H1 (cell line): Measurements from ENCODE around the gene BMX. TPM values are rescaled to one million over a fixed set of nuclear protein-coding genes. Genes with fewer than 3 reads are reported as not detected.

Experiments
- CTCF ChIA-PET: fragments of 300-600 bp; sonication (Branson Sonifier 250); formaldehyde crosslinking; loops from one replicate; lab custom pipeline; 2021; ENCODE audit not compliant: partially characterized antibody; lab: Charles Lee
- POLR2A ChIA-PET: fragments of 300-600 bp; sonication (Branson Sonifier 250); formaldehyde crosslinking; loops from one replicate; lab custom pipeline; 2021; ENCODE audit warnings: inconsistent platforms; ENCODE audit not compliant: partially characterized antibody; lab: Charles Lee
- DNase-seq, 2 experiments: peaks; one replicate each; pipeline versions ENCODE4 v3.0.0 to v3.0.0-alpha.2; 2010 to 2022; ENCODE audit warnings: low spot score in 2 of 2, low read depth in 1 of 2, mixed read lengths in 1 of 2
- FAIRE-seq: peaks from 2 replicates; lab custom pipeline; 2011; peaks lifted over from hg19 to GRCh38; lab: Jason Lieb, UNC
- H2AFZ ChIP-seq: 2 replicates; pipeline ENCODE4 v1.8.1; 2012; ENCODE audit warnings: low read length, inconsistent platforms
- H2AK5ac ChIP-seq: 2 replicates; pipeline ENCODE4 v1.6.1; 2013; ENCODE audit warnings: low read depth, low read length
- H2BK120ac ChIP-seq: replicated peaks from 2 replicates; pipeline ENCODE3; 2013; ENCODE audit warnings: low read depth, low read length, inconsistent platforms
- H2BK12ac ChIP-seq: 2 replicates; pipeline ENCODE4 v1.6.1; 2013; ENCODE audit warnings: low read depth, low read length
- H2BK15ac ChIP-seq: 2 replicates; pipeline ENCODE4 v1.6.1; 2013; ENCODE audit warnings: low read length
- H2BK20ac ChIP-seq: 2 replicates; pipeline ENCODE4 v1.6.1; 2013; ENCODE audit warnings: low read length
- H2BK5ac ChIP-seq: 2 replicates; pipeline ENCODE4 v1.6.1; 2013; ENCODE audit warnings: low read depth, low read length
- H3K14ac ChIP-seq: 2 replicates; pipeline ENCODE4 v1.6.1; 2013; ENCODE audit warnings: inconsistent platforms; ENCODE audit not compliant: insufficient read length
- H3K18ac ChIP-seq: 2 replicates; pipeline ENCODE4 v1.6.1; 2013; ENCODE audit warnings: low read length; ENCODE audit errors: extremely low read depth
- H3K23ac ChIP-seq: 2 replicates; pipeline ENCODE4 v1.6.1; 2013; ENCODE audit warnings: inconsistent platforms; ENCODE audit not compliant: insufficient read length
- H3K23me2 ChIP-seq: 2 replicates; pipeline ENCODE4 v1.6.1; 2013; ENCODE audit warnings: low read depth, low read length
- H3K27ac ChIP-seq: 2 replicates; pipeline ENCODE4 v1.6.1; 2011; ENCODE audit warnings: low read depth, low read length, inconsistent platforms
- H3K27me3 ChIP-seq, 4 experiments: replicated peaks in 1 of 4; 1 replicate in 1 of 4; 2 replicates in 3 of 4; pipeline versions ENCODE4 v1.6.1 to v1.8.1; 2011 to 2013; ENCODE audit warnings: low read length in 3 of 4, mild to moderate bottlenecking in 3 of 4, inconsistent platforms in 2 of 4, mixed read lengths in 2 of 4, moderate library complexity in 1 of 4; ENCODE audit not compliant: control insufficient read depth in 3 of 4, insufficient read depth in 3 of 4; ENCODE audit errors: extremely low read depth in 1 of 4
- H3K36me3 ChIP-seq, 4 experiments: 2 replicates each; pipeline versions ENCODE4 v1.6.1 to v1.8.1; 2011 to 2013; ENCODE audit warnings: mild to moderate bottlenecking in 4 of 4, low read length in 3 of 4, moderate library complexity in 2 of 4, control low read depth in 1 of 4, inconsistent platforms in 1 of 4; ENCODE audit not compliant: insufficient read depth in 4 of 4, control insufficient read depth in 2 of 4
- H3K4ac ChIP-seq: replicated peaks from 2 replicates; pipeline ENCODE3; 2013; ENCODE audit warnings: low read length, low read depth, mixed read lengths, inconsistent platforms; ENCODE audit not compliant: insufficient read length
- H3K4me1 ChIP-seq, 4 experiments: replicated peaks in 1 of 4; 1 replicate in 1 of 4; 2 replicates in 3 of 4; pipeline versions ENCODE4 v1.6.1 to v1.8.1; 2011 to 2013; ENCODE audit warnings: low read length in 3 of 4, inconsistent platforms in 2 of 4, mixed read lengths in 1 of 4; ENCODE audit not compliant: insufficient read depth in 4 of 4, control insufficient read depth in 3 of 4
- H3K4me2 ChIP-seq, 2 experiments: 2 replicates each; pipeline versions ENCODE4 v1.6.1 to v1.8.1; 2011 to 2013; ENCODE audit warnings: low read depth in 2 of 2, low read length in 2 of 2, control low read depth in 1 of 2, inconsistent platforms in 1 of 2, mild to moderate bottlenecking in 1 of 2; ENCODE audit not compliant: insufficient read depth in 1 of 2
- H3K4me3 ChIP-seq, 4 experiments: fragments of 200-600, 300-600 bp in 1 of 4; sonication (generic), shearing (Covaris generic), sonication (Bioruptor Twin) in 1 of 4; 2 replicates each; pipeline versions ENCODE4 v1.5.1 to v1.8.1; 2011 to 2016; ENCODE audit warnings: low read length in 4 of 4, low read depth in 3 of 4, control low read depth in 2 of 4, inconsistent platforms in 2 of 4, mild to moderate bottlenecking in 2 of 4, mixed read lengths in 1 of 4, moderate library complexity in 1 of 4; ENCODE audit not compliant: insufficient read depth in 2 of 4; ENCODE audit errors: extremely low read depth in 1 of 4
- H3K56ac ChIP-seq: replicated peaks from 2 replicates; pipeline ENCODE3; 2013; ENCODE audit warnings: low read depth, mild to moderate bottlenecking, mixed read lengths, low read length, inconsistent platforms; ENCODE audit not compliant: insufficient read length
- H3K79me1 ChIP-seq: 2 replicates; pipeline ENCODE4 v1.6.1; 2013; ENCODE audit warnings: low read depth, low read length, control low read depth
- H3K79me2 ChIP-seq, 2 experiments: 2 replicates each; pipeline versions ENCODE4 v1.6.1 to v1.8.1; 2012 to 2013; ENCODE audit warnings: low read length in 2 of 2, mild to moderate bottlenecking in 2 of 2, inconsistent platforms in 1 of 2; ENCODE audit not compliant: insufficient read depth in 2 of 2, control insufficient read depth in 1 of 2
- H3K9ac ChIP-seq, 4 experiments: replicated peaks in 1 of 4; 1 replicate in 1 of 4; 2 replicates in 3 of 4; pipeline versions ENCODE4 v1.6.1 to v1.8.1; 2011 to 2013; ENCODE audit warnings: low read depth in 3 of 4, low read length in 3 of 4, control low read depth in 2 of 4, mild to moderate bottlenecking in 2 of 4, moderate library complexity in 2 of 4, inconsistent platforms in 1 of 4; ENCODE audit errors: extremely low read depth in 1 of 4
- H3K9me3 ChIP-seq, 2 experiments: 2 replicates each; pipeline versions ENCODE4 v1.6.1 to v1.8.1; 2012 to 2013; ENCODE audit warnings: mild to moderate bottlenecking in 2 of 2, moderate library complexity in 2 of 2, control low read depth in 1 of 2, inconsistent platforms in 1 of 2, low read depth in 1 of 2, low read length in 1 of 2, mixed read lengths in 1 of 2; ENCODE audit not compliant: insufficient read depth in 2 of 2
- H4K20me1 ChIP-seq, 2 experiments: replicated peaks in 1 of 2; 2 replicates each; pipeline versions ENCODE3 to v1.8.1; 2011 to 2013; ENCODE audit warnings: inconsistent platforms in 2 of 2, low read length in 2 of 2, mild to moderate bottlenecking in 1 of 2; ENCODE audit not compliant: insufficient read depth in 2 of 2, control insufficient read depth in 1 of 2
- H4K5ac ChIP-seq: 2 replicates; pipeline ENCODE4 v1.6.1; 2013; ENCODE audit warnings: low read length, low read depth, mixed read lengths, inconsistent platforms; ENCODE audit not compliant: insufficient read length
- H4K8ac ChIP-seq: 2 replicates; pipeline ENCODE4 v1.8.0; 2013; ENCODE audit warnings: mild to moderate bottlenecking, moderate library complexity, low read length, inconsistent platforms; ENCODE audit not compliant: insufficient read depth; ENCODE audit errors: extremely low read depth
- H4K91ac ChIP-seq: replicated peaks from 2 replicates; pipeline ENCODE3; 2013; ENCODE audit warnings: low read length, mixed read lengths, inconsistent platforms; ENCODE audit not compliant: insufficient read length
- ATF3 ChIP-seq: IDR thresholded peaks from 2 replicates; pipeline ENCODE4 v1.6.1; 2011; ENCODE audit warnings: low read depth, mild to moderate bottlenecking, low read length; ENCODE audit not compliant: insufficient read depth
- CHD1 ChIP-seq: IDR thresholded peaks from 2 replicates; pipeline ENCODE4 v1.6.1; 2012; ENCODE audit warnings: low read depth, low read length, improper control_type of control experiment
- GABPA ChIP-seq: IDR thresholded peaks from 2 replicates; pipeline ENCODE4 v1.6.1; 2011; ENCODE audit warnings: mild to moderate bottlenecking, low read length, moderate library complexity, borderline replicate concordance; ENCODE audit not compliant: insufficient read depth
- KDM4A ChIP-seq: IDR thresholded peaks from one replicate; pipeline ENCODE4 v1.7.1; 2012; ENCODE audit warnings: low read depth, mild to moderate bottlenecking, moderate library complexity, low read length, inconsistent platforms; ENCODE audit not compliant: severe bottlenecking
- SP1 ChIP-seq: IDR thresholded peaks from 2 replicates; pipeline ENCODE4 v1.6.1; 2011; ENCODE audit warnings: low read depth, low read length
- SP2 ChIP-seq: IDR thresholded peaks from 2 replicates; pipeline ENCODE4 v1.6.1; 2012; ENCODE audit warnings: mild to moderate bottlenecking, low read length, inconsistent platforms
- SRF ChIP-seq: IDR thresholded peaks from 2 replicates; pipeline ENCODE4 v1.6.1; 2011; ENCODE audit warnings: mild to moderate bottlenecking, low read depth, low read length, moderate library complexity
- TAF1 ChIP-seq: IDR thresholded peaks from 2 replicates; pipeline ENCODE4 v1.6.1; 2011; ENCODE audit warnings: mild to moderate bottlenecking, low read depth, low read length
- TEAD4 ChIP-seq: IDR thresholded peaks from 2 replicates; pipeline ENCODE4 v1.6.1; 2012; ENCODE audit warnings: low read depth, low read length, inconsistent platforms, mixed read lengths
- YY1 ChIP-seq: IDR thresholded peaks from 2 replicates; pipeline ENCODE4 v1.6.1; 2011; ENCODE audit warnings: low read depth, mild to moderate bottlenecking, low read length
- WGBS, 2 experiments: shearing (Covaris generic) in 1 of 2; methylation state at CpG; one replicate each; pipeline versions ENCODE4 v1.1.6 to v1.1.7; 2013 to 2015; ENCODE audit warnings: low lambda C conversion rate in 2 of 2, mixed read lengths in 2 of 2, inconsistent platforms in 1 of 2, low coverage in 1 of 2, missing lambda C conversion rate in 1 of 2; ENCODE audit not compliant: insufficient replicate concordance in 2 of 2, insufficient coverage in 1 of 2, insufficient read length in 1 of 2; ENCODE audit errors: extremely low coverage in 1 of 2, missing lambda C conversion rate in 1 of 2; 5-methylcytosine and 5-hydroxymethylcytosine counted together
- polyA plus RNA-seq, 7 experiments: library from polyadenylated mRNA; depleted of rRNA in 3 of 7; stranded (reverse) in 5 of 7; unstranded in 2 of 7; fragments of >200 nt in 5 of 7; fragments of 200-250 nt in 2 of 7; gene quantifications; 1 replicate in 5 of 7; 2 replicates in 1 of 7; 4 replicates in 1 of 7; pipeline versions ENCODE4 v1.2.1 to v1.2.3, GENCODE V29; 2011 to 2013; ENCODE audit warnings: missing spikeins in 2 of 7, mixed read lengths in 2 of 7
- total RNA-seq: library from RNA; stranded (reverse); fragmentation: NEBNext Ultra II Directional; extraction: Animal tissue kit (Norgen Biotek cat#: 25700); gene quantifications from 2 replicates; pipeline ENCODE4 v1.2.1, GENCODE V29; 2021

Gene BMX
- total and polyA plus RNA-seq, 2 of the 8 experiments (the other 6 are each of a cell fraction or from before 2014, with no cell fraction given), result not detected

GRCh38 chrX:15505101-15505500 is 4.5 kb downstream of the BMX start:
- no peak overlapping the region for H3K14ac ChIP-seq
- POLR2A ChIA-PET, result no interaction called here
- H4K8ac ChIP-seq, result no peak overlapping the region
- no peak overlapping the region for H3K18ac ChIP-seq
- H3K27ac ChIP-seq, result no peak overlapping the region
- H3K27me3 ChIP-seq, result no peaks in the 10 kb centered on the region
- H3K9me3 ChIP-seq, result no peaks in the 10 kb centered on the region
- H4K5ac ChIP-seq, result no peak overlapping the region
- no peak overlapping the region for H2AK5ac ChIP-seq
- DNase-seq (no peak), FAIRE-seq (no peak)
- no peaks in the 10 kb centered on the region for H3K79me2 ChIP-seq
- no peak overlapping the region for H3K4ac ChIP-seq
- H2BK15ac ChIP-seq, result no peak overlapping the region
- no peak overlapping the region for H2BK12ac ChIP-seq
- no peak overlapping the region for H2BK5ac ChIP-seq
- no peaks in the 10 kb centered on the region for H3K36me3 ChIP-seq
- 87% methylated on average over 3 of the region's 3 CpGs; no CpG with 5 or more reads in 1 of the 2 experiments for WGBS, 2 experiments
- TF ChIP-seq SP1 (no peak), ATF3 (no peak), TAF1 (no peak), YY1 (no peak), SP2 (no peak), GABPA (no peak), TEAD4 (no peak), CHD1 (no peak), SRF (no peak), KDM4A (no peak)
- no peak overlapping the region for H3K9ac ChIP-seq
- H2AFZ ChIP-seq, result no peak overlapping the region
- no peaks in the 10 kb centered on the region for H3K23me2 ChIP-seq
- no peaks in the 10 kb centered on the region for H4K20me1 ChIP-seq
- no peak overlapping the region for H3K4me3 ChIP-seq
- no peaks in the 10 kb centered on the region for H3K79me1 ChIP-seq
- no peak overlapping the region for H3K23ac ChIP-seq
- H4K91ac ChIP-seq, result no peak overlapping the region
- no peak overlapping the region for H2BK20ac ChIP-seq
- no peaks in the 10 kb centered on the region for H3K4me1 ChIP-seq
- no peak overlapping the region for H3K56ac ChIP-seq
- no peak overlapping the region for H2BK120ac ChIP-seq
- no peak overlapping the region for H3K4me2 ChIP-seq
- CTCF ChIA-PET, result no interaction called here
